LNCAP (cell line): ENCODE measurements around the gene NEMF.

Experiments used
- CTCF ChIP-seq: fragments of 450-650 bp; IDR thresholded peaks from 2 replicates; pipeline ENCODE4 v1.5.1; 2017; ENCODE audit warnings: mild to moderate bottlenecking

The NEMF gene

GRCh38 chr14:49865431-49865859 lies 12.9 kb upstream of the NEMF start:
- peak; percentile 97 for TF ChIP-seq CTCF

- TF ChIP-seq CTCF = no peak
Observed at GRCh38 chr14:49863487-49864281, 11.1 kb upstream of the NEMF start.

- TF ChIP-seq CTCF = peak; percentile 100
Observed at GRCh38 chr14:49862089-49862673, 9.6 kb upstream of the NEMF start.

GRCh38 chr14:49861699-49862088 lies 9.1 kb upstream of the NEMF start:
- no peak for TF ChIP-seq CTCF

- no peak for TF ChIP-seq CTCF
Observed at GRCh38 chr14:49860988-49861698, 8.6 kb upstream of the NEMF start.

GRCh38 chr14:49858383-49858782 lies 5.8 kb upstream of the NEMF start:
- TF ChIP-seq CTCF = no peak

- no peak for TF ChIP-seq CTCF
Observed at GRCh38 chr14:49857427-49858003, 4.9 kb upstream of the NEMF start.
